Parathyroid adenoma (tissue), 2 donors: ENCODE measurements around the gene DCUN1D2.

Experiments used
- H2AFZ ChIP-seq: fragments of 300-600 bp; sonication (generic); one replicate; pipeline ENCODE4 v1.7.0; 2017; ENCODE audit warnings: antibody characterized with exemption, mild to moderate bottlenecking
- H3K27ac ChIP-seq: fragments of 300-600 bp; sonication (generic); one replicate; pipeline ENCODE4 v1.7.0; 2017
- H3K27me3 ChIP-seq: fragments of 300-600 bp; sonication (generic); one replicate; pipeline ENCODE4 v1.7.0; 2017; ENCODE audit warnings: low read length; ENCODE audit not compliant: control insufficient read depth, insufficient read depth
- H3K36me3 ChIP-seq: fragments of 300-600 bp; sonication (generic); one replicate; pipeline ENCODE4 v1.7.0; 2017; ENCODE audit warnings: low read length; ENCODE audit not compliant: control insufficient read depth, insufficient read depth
- H3K4me1 ChIP-seq: fragments of 300-600 bp; sonication (generic); one replicate; pipeline ENCODE4 v1.7.0; 2017; ENCODE audit warnings: control low read depth
- H3K4me2 ChIP-seq: fragments of 300-600 bp; sonication (generic); one replicate; pipeline ENCODE4 v1.7.0; 2017; ENCODE audit warnings: low read length
- H3K4me3 ChIP-seq: fragments of 300-600 bp; sonication (generic); one replicate; pipeline ENCODE4 v1.7.0; 2017; ENCODE audit warnings: low read depth, low read length
- H3K79me2 ChIP-seq: fragments of 300-600 bp; sonication (generic); one replicate; pipeline ENCODE4 v1.7.0; 2017; ENCODE audit warnings: control low read depth
- H3K9ac ChIP-seq: fragments of 300-600 bp; sonication (generic); one replicate; pipeline ENCODE4 v1.7.0; 2017; ENCODE audit warnings: mild to moderate bottlenecking
- H3K9me3 ChIP-seq: fragments of 300-600 bp; sonication (generic); one replicate; pipeline ENCODE4 v1.7.0; 2017; ENCODE audit warnings: low read length; ENCODE audit not compliant: control insufficient read depth
- TF ChIP-seq, protein P1 (sequence below): fragments of 300-600 bp; sonication (generic); IDR thresholded peaks from one replicate; pipeline ENCODE4 v1.7.0; 2017; ENCODE audit warnings: antibody characterized with exemption, mild to moderate bottlenecking
- donor health status: primary hyperparathyroidism.

The DCUN1D2 gene

DNA sequence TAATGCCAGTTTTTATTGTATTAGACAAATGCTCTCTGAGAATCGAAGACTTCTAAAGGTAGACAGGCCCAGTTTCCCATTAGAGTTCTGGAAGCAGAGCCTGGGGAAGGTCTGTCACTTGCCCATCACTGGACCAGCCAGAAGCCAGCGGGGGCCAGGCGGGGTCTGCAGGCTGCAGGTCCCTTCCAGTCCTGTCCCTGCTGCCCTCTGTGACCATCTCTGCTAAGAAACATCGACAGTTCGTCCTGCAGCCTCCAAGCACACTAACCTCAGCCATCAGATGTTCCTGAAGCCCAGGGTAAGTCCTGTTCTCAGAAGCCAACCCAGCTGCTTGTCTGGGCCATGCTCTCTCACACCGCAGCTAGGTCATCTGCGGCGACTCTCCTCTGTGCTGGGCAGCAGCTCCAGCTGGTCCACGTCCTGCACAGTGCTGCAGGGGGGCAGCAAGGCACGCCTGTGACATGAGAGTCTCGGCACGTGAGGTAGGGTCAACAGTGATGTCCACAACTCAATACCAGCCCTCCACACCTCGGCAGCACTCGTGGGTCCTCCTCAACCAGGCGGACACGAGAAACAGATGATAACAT, 34.3 kb downstream of the DCUN1D2 start:
- Histone ChIP-seq H3K9ac (no peak overlapping the region), H3K4me2 (no peak overlapping the region), H3K27ac (no peak overlapping the region), H3K4me1 (no peaks in the 10 kb centered on the region), H3K79me2 (no peaks in the 10 kb centered on the region), H3K36me3 (no peaks in the 10 kb centered on the region), H3K4me3 (no peak overlapping the region), H2AFZ (no peak overlapping the region), H3K27me3 (no peaks in the 10 kb centered on the region), H3K9me3 (no peaks in the 10 kb centered on the region)
- TF ChIP-seq, protein P1, sequence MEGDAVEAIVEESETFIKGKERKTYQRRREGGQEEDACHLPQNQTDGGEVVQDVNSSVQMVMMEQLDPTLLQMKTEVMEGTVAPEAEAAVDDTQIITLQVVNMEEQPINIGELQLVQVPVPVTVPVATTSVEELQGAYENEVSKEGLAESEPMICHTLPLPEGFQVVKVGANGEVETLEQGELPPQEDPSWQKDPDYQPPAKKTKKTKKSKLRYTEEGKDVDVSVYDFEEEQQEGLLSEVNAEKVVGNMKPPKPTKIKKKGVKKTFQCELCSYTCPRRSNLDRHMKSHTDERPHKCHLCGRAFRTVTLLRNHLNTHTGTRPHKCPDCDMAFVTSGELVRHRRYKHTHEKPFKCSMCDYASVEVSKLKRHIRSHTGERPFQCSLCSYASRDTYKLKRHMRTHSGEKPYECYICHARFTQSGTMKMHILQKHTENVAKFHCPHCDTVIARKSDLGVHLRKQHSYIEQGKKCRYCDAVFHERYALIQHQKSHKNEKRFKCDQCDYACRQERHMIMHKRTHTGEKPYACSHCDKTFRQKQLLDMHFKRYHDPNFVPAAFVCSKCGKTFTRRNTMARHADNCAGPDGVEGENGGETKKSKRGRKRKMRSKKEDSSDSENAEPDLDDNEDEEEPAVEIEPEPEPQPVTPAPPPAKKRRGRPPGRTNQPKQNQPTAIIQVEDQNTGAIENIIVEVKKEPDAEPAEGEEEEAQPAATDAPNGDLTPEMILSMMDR, result no peak

DNA sequence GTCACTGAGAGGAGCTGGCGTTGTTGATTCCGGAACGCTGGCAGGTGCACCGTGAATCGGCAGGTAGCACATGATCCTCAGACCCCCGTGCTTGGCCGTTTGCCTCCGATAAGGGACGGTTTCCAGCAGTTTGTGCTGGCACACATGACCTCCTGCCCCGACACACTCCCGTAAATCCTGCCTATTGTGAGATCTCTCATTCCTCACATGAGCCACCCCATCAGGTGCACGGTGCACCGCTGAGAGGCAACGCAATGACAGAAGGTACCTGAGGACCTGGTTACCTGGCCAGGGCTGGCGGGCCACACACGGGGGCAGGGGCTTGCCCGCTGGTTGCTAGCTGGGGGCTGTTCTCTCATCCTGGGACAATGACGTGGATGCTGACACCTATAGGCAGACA, 35.1 kb downstream of the DCUN1D2 start:
- Histone ChIP-seq H3K4me3 (no peak overlapping the region), H3K79me2 (no peaks in the 10 kb centered on the region), H3K9me3 (no peaks in the 10 kb centered on the region), H3K36me3 (no peaks in the 10 kb centered on the region), H3K27ac (no peak overlapping the region), H3K9ac (no peak overlapping the region), H2AFZ (no peak overlapping the region), H3K27me3 (no peaks in the 10 kb centered on the region), H3K4me1 (no peaks in the 10 kb centered on the region), H3K4me2 (no peak overlapping the region)
- TF ChIP-seq, protein P1, result no peak

DNA sequence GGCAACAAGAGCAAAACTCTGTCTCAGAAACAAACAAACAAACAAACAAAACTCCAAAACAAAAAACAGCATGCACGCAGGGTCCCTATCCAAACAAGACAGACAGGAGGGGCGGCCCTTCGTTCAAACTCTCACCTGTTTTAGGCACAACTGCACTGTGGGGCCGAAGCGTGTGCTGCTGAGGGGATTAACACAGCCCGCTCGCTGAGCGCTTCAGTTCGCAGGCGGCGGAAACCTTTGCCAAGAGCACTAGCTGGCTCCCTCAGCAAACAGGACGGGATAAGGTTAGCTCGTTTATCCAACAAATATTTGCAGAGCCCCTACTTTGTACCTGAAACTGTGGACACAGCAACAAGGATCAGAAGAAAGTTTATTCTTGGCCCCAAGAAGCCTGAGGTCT, 35.6 kb downstream of the DCUN1D2 start:
- TF ChIP-seq, protein P1, result no peak
- H3K27me3 ChIP-seq, result no peaks in the 10 kb centered on the region
- H2AFZ ChIP-seq, result no peak overlapping the region
- H3K4me3 ChIP-seq, result no peak overlapping the region
- no peaks in the 10 kb centered on the region for H3K36me3 ChIP-seq
- H3K9ac ChIP-seq, result no peak overlapping the region
- no peaks in the 10 kb centered on the region for H3K9me3 ChIP-seq
- no peak overlapping the region for H3K4me2 ChIP-seq
- H3K27ac ChIP-seq, result no peak overlapping the region
- no peaks in the 10 kb centered on the region for H3K79me2 ChIP-seq
- H3K4me1 ChIP-seq, result no peaks in the 10 kb centered on the region

DNA sequence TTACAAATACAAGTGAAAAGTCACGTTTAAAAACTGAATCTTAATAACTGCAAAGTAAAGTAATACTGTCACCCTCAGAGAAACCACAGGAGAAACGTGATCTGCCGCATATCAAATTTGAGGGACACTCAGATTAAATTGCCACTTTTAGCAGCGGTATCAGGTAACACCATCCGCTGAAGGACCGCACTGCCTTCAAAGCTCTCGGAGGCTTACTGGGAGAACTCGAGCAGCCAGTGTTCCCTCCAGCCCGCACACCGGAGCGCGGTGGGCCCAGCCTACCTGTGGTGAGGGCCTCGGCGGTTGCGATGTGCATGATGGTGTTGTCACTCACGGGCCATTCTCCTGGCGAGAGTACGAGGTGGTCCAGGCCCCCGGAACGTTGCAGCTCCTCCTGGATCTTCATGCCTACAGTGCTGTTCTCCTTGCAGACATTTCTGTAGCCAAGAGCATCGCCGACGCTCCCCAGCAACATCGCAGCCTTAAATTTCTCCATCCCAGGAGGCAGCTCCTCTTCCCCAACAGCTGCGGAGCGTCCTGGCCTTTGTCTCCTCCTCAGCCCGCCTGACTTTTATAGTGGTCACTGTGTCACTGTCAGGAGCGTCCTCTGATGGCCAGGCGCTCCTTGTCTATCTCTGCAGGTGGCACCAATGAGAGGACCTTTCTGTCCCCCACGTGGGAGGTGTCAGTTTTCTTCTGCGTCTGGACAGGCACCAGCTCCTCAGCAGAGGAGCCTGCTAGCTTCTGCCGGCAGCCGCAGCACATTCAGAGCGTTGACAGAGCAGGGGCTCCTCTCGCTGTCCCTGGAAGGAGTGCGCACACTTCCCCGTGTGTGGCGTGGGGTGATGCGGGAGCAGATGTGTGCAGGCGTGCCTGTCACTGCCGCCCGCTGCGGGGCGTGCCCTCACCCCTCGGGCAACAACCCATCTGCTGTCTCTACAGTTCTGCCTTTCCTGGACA, 37.3 kb downstream of the DCUN1D2 start, which contains the start of gene ADPRHL1:
Gene ADPRHL1 (minus strand): TSS at position 547 of the 960 bp plus-strand sequence. CDS start 51 bp downstream, at position 496.
- no peaks in the 10 kb centered on the region for H3K27me3 ChIP-seq
- no peaks in the 10 kb centered on the region for H3K9me3 ChIP-seq
- no peak within 1 kb of the TSS for H3K4me2 ChIP-seq
- H3K27ac ChIP-seq, result no peak within 1 kb of the TSS
- H3K4me1 ChIP-seq, result no peaks in the 10 kb centered on the region
- H3K4me3 ChIP-seq, result no peak within 1 kb of the TSS
- no peak within 1 kb of the TSS for H2AFZ ChIP-seq
- H3K79me2 ChIP-seq, result no peaks in the 10 kb centered on the region
- H3K36me3 ChIP-seq, result no peaks in the 10 kb centered on the region
- TF ChIP-seq, protein P1, result no peak
- H3K9ac ChIP-seq, result no peak within 1 kb of the TSS
